ENCODE data around the gene PTPRM. TPM values are rescaled to one million over a fixed set of nuclear protein-coding genes. Genes with fewer than 3 reads are reported as not detected.

Gene PTPRM
- total RNA-seq, 1 experiment from 2014 or later: 6.2 TPM

GRCh38 chr18:7830468-7830867, 263.4 kb downstream of the PTPRM start:
- Mint-ChIP-seq H3K36me3 (ENCODE audit: insufficient read depth in 1 of 3, low read depth in 3 of 3) (peaks cover 0 to 12% (median 0%) of the 10 kb centered on the region in 3 experiments; a peak in 2 of 7 replicates), H3K4me3 (no peak overlapping the region), H3K4me1 (no peaks in the 10 kb centered on the region), H3K27ac (no peak overlapping the region), H3K27me3 (ENCODE audit: low read depth) (no peaks in the 10 kb centered on the region), H3K9me3 (peaks cover 7 to 14% of the 10 kb centered on the region in 2 experiments; a peak in 3 of 5 replicates)
- no peak overlapping the region for H3K56ac ChIP-seq (ENCODE audit: insufficient read length, low read depth, low read length)
- H2AK5ac ChIP-seq (ENCODE audit: insufficient read length, low read length): no peak overlapping the region
- no peak overlapping the region for H3T11ph ChIP-seq (ENCODE audit: low read length)
- no peak overlapping the region for H3K4ac ChIP-seq (ENCODE audit: low read depth, low read length)
- no peak overlapping the region for H3K9ac ChIP-seq (ENCODE audit: extremely low read depth, insufficient read length, low read length)
- H3K27me3 ChIP-seq (ENCODE audit: insufficient read depth, low read length): no peaks in the 10 kb centered on the region
- no peak overlapping the region for H2BK20ac ChIP-seq (ENCODE audit: low read depth, low read length, poor library complexity, severe bottlenecking)
- no peak overlapping the region for H2AFZ ChIP-seq (ENCODE audit: low read length)
- H3K79me1 ChIP-seq (ENCODE audit: insufficient read depth, low read depth, low read length, poor library complexity, severe bottlenecking): no peaks in the 10 kb centered on the region
- H2BK120ac ChIP-seq (ENCODE audit: low read depth, low read length, poor library complexity, severe bottlenecking): no peak overlapping the region
- H4K5ac ChIP-seq (ENCODE audit: insufficient read length, low read depth, low read length): no peak overlapping the region
- H2BK5ac ChIP-seq (ENCODE audit: insufficient read length, low read length): no peak overlapping the region
- no peak overlapping the region for H2BK12ac ChIP-seq (ENCODE audit: insufficient read length, low read depth, low read length)
- H3K79me2 ChIP-seq (ENCODE audit: insufficient read depth, low read length): no peaks in the 10 kb centered on the region
- H3K9me3 ChIP-seq (ENCODE audit: control insufficient read depth, low read depth, low read length): no peaks in the 10 kb centered on the region
- H4K91ac ChIP-seq (ENCODE audit: insufficient read length, low read depth, low read length): no peak overlapping the region
- H3K27ac ChIP-seq (ENCODE audit: insufficient read length, low read depth, low read length): no peak overlapping the region
- no peak overlapping the region for H3K14ac ChIP-seq (ENCODE audit: insufficient read depth, low read length)
- H3K18ac ChIP-seq (ENCODE audit: insufficient read length, low read depth, low read length): no peak overlapping the region
- H3K4me1 ChIP-seq (ENCODE audit: insufficient read depth, low read length): no peaks in the 10 kb centered on the region
- no CpG with 5 or more reads among the region's 3 CpGs for WGBS (ENCODE audit: extremely low coverage, insufficient read length, low lambda C conversion rate)
- no peak overlapping the region for H4K8ac ChIP-seq (replicated peaks; ENCODE audit: insufficient read length, low read depth, low read length)
- H3K4me2 ChIP-seq (ENCODE audit: insufficient read depth, insufficient read length, low read length): no peak overlapping the region
- no peak for DNase-seq
- TF ChIP-seq, protein P1, sequence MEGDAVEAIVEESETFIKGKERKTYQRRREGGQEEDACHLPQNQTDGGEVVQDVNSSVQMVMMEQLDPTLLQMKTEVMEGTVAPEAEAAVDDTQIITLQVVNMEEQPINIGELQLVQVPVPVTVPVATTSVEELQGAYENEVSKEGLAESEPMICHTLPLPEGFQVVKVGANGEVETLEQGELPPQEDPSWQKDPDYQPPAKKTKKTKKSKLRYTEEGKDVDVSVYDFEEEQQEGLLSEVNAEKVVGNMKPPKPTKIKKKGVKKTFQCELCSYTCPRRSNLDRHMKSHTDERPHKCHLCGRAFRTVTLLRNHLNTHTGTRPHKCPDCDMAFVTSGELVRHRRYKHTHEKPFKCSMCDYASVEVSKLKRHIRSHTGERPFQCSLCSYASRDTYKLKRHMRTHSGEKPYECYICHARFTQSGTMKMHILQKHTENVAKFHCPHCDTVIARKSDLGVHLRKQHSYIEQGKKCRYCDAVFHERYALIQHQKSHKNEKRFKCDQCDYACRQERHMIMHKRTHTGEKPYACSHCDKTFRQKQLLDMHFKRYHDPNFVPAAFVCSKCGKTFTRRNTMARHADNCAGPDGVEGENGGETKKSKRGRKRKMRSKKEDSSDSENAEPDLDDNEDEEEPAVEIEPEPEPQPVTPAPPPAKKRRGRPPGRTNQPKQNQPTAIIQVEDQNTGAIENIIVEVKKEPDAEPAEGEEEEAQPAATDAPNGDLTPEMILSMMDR (conservative IDR thresholded peaks at IDR 0.05): no peak
- H3K23ac ChIP-seq (ENCODE audit: insufficient read length, low read depth, low read length): no peak overlapping the region
- no peak overlapping the region for H2BK15ac ChIP-seq (ENCODE audit: low read depth, low read length)
- H4K20me1 ChIP-seq (ENCODE audit: control insufficient read depth, insufficient read depth, insufficient read length): no peaks in the 10 kb centered on the region
- no peaks in the 10 kb centered on the region for H3K23me2 ChIP-seq (ENCODE audit: insufficient read length, low read depth, low read length, poor library complexity, severe bottlenecking)
